SU-DHL-6 (cell line): ENCODE data around the gene CHST2.

ENCODE experiments used
- CTCF ChIP-seq: fragments of 200-600 bp; sonication (generic); IDR thresholded peaks from one replicate; pipeline ENCODE4 v1.5.1; 2017; ENCODE audit warnings: antibody characterized with exemption, mild to moderate bottlenecking, low read length, moderate library complexity; ENCODE audit not compliant: insufficient read depth, poor library complexity, severe bottlenecking
- EZH2phosphoT487 ChIP-seq: fragments of 200-600 bp; sonication (generic), shearing (Covaris generic); conservative IDR thresholded peaks from 2 replicates; pipeline ENCODE4 v1.6.1; 2018; ENCODE audit warnings: mild to moderate bottlenecking, antibody characterized with exemption, low read length, moderate library complexity, mixed read lengths

GRCh38 chr3:143168855-143169192 lies 49.3 kb downstream of the CHST2 start:
- TF ChIP-seq CTCF (no peak), EZH2phosphoT487 (no peak)
